Measurements from ENCODE around the gene EDN3.

The EDN3 gene

GRCh38 chr20:59375541-59375940 lies 75.1 kb downstream of the EDN3 start:
- peaks cover 0 to 3% of the 10 kb centered on the region in 2 donors for H3K4me1 ChIP-seq (ENCODE audit: control insufficient read depth in 2 of 2, insufficient read depth in 1 of 2, low read depth in 1 of 2, low read length in 2 of 2)
- no peak overlapping the region for H2AK5ac ChIP-seq (ENCODE audit: low read depth, low read length)
- no peak overlapping the region for H2BK120ac ChIP-seq (ENCODE audit: low read depth, low read length)
- no peak overlapping the region for H4K91ac ChIP-seq (ENCODE audit: low read depth, low read length, poor library complexity)
- no peaks in the 10 kb centered on the region for H3K79me1 ChIP-seq (ENCODE audit: low read depth, low read length)
- H3K23ac ChIP-seq (ENCODE audit: low read depth, low read length, poor library complexity): no peak overlapping the region
- WGBS, 2 donors (ENCODE audit: extremely low coverage in 2 of 2, insufficient read length in 2 of 2, insufficient replicate concordance in 1 of 2): no CpG with 5 or more reads among the region's 3 CpGs
- H3K4me3 ChIP-seq (ENCODE audit: low read length in 2 of 2): no peak overlapping the region
- H4K8ac ChIP-seq (ENCODE audit: low read depth, low read length): no peak overlapping the region
- DNase-seq (ENCODE audit: low spot score): no peak
- H3K4ac ChIP-seq (ENCODE audit: low read length): no peak overlapping the region
- H3K9ac ChIP-seq (ENCODE audit: low read depth, low read length, poor library complexity): no peak overlapping the region
- H3K9me3 ChIP-seq (replicated peaks in 1 of 2; ENCODE audit: control insufficient read depth in 2 of 2, insufficient read depth in 1 of 2, low read depth in 1 of 2, low read length in 2 of 2): peaks cover 0 to 2% of the 10 kb centered on the region in 2 donors
- H3K36me3 ChIP-seq (replicated peaks in 1 of 2; ENCODE audit: control insufficient read depth in 2 of 2, insufficient read depth in 2 of 2, low read length in 2 of 2): no peaks in the 10 kb centered on the region
- H3K14ac ChIP-seq (ENCODE audit: low read length): no peak overlapping the region
- H3K18ac ChIP-seq (ENCODE audit: low read length): no peak overlapping the region
- no peak overlapping the region for H2BK12ac ChIP-seq (ENCODE audit: low read length)
- no peaks in the 10 kb centered on the region for H3K27me3 ChIP-seq (ENCODE audit: control insufficient read depth in 3 of 3, insufficient read depth in 3 of 3, low read depth in 1 of 3, low read length in 3 of 3)
- H2BK15ac ChIP-seq (ENCODE audit: low read length): no peak overlapping the region
- no peak overlapping the region for H3K27ac ChIP-seq (replicated peaks; ENCODE audit: low read length)
- H2AFZ ChIP-seq (ENCODE audit: low read length): no peak overlapping the region
- H3K4me2 ChIP-seq (ENCODE audit: insufficient read depth, low read length, poor library complexity, severe bottlenecking): no peak overlapping the region
- no peak overlapping the region for H2BK5ac ChIP-seq (ENCODE audit: low read length)
